ENCODE results near the gene CEACAM19.
"Not testable (repeated sequence)": the region's sequence is repeated elsewhere in the genome, so short reads cannot be mapped to it uniquely, and the experiment has no call there.

CEACAM19 gene

DNA sequence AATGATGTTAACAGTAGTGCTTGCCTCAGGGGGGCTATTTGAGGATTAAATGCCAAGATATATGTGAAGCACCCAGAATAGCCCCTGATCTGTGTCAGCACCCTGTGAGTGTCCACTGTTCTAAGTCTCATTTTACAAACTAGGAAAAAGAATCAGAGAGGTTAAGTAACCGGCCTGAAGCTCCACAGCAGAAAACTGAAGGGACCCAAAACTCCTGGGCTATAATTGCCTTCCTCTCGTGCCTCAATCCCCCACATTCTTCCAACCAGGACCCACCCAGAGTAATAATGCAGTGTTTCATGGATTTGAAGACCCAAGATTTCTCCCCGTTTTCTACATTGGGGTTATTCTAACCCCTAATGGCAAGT is 25.2 kb upstream of the CEACAM19 start:
- no peak for DNase-seq (ENCODE audit: low read depth)

DNA sequence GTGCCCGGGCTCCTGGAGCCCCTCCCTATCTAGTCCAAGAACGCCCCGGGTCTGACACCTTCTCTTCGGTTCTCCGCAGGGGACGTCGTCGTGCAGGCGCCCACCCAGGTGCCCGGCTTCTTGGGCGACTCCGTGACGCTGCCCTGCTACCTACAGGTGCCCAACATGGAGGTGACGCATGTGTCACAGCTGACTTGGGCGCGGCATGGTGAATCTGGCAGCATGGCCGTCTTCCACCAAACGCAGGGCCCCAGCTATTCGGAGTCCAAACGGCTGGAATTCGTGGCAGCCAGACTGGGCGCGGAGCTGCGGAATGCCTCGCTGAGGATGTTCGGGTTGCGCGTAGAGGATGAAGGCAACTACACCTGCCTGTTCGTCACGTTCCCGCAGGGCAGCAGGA is 24.1 kb upstream of the CEACAM19 start:
- DNase-seq (ENCODE audit: low read depth) = no peak

DNA sequence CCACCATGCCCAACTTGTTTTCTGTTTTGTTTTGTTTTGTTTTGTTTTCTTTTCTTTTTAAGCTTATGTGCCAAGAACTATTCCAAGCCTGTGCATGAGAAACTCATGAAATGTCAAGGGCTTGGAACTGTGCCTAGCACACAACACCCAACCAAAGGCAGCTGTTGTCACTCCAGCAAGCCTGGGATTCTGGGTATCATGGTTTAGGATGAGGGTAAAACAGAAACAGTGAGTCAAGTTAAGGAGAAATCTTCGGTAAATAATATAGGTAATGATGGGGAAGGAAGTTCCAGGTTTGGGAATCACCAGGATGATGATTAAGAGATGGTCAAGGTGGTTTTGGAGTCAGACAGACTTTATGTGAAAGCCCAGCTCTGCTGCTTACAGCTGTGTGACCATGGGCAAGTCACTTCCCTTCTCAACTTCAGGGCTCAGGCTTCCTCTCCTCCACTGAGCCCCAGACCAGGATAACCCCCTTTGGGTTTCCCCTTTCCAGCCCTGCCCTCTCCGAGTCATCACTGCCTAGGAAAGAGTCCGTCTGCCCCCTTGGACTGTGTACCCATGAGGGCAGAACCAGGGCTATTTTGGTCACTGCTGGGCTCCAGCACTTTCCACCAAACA is 22.5 kb upstream of the CEACAM19 start:
- no peak for DNase-seq (ENCODE audit: low read depth)

DNA sequence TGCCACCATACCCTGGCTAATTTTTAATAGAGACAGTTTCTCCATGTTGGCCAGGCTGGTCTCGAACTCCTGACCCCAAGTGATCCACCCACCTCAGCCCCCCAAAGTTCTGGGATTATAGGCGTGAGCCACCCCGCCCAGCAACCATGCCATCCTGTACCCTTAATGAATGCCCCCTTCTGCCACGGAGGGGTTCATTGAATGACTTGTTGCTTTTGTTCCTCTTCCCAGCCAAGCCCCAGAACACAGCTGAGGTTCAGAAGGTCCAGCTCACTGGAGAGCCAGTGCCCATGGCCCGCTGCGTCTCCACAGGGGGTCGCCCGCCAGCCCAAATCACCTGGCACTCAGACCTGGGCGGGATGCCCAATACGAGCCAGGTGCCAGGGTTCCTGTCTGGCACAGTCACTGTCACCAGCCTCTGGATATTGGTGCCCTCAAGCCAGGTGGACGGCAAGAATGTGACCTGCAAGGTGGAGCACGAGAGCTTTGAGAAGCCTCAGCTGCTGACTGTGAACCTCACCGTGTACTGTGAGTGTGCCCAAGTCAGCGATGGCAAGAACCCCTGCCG is 21.6 kb upstream of the CEACAM19 start:
- DNase-seq (ENCODE audit: low read depth) = no peak

DNA sequence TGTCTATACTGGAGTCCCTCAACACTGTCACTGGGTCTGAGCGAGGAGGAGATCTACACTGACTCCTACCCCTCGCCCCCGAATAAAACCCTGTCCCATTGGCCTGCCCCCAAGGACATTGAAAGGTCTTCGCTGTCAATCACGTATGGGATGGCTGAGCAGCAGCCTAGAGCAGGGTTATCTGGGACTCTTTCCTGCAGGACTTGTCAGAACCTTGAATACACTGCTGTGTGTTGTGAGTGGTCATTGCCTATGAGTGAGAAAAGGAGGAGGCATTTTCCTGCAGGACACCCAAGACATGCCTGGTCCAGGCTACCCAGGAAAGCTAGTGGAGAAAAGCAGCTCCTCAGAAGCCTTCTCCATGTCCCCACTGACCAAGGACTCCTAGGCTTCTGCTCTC is 17.9 kb upstream of the CEACAM19 start:
- DNase-seq (ENCODE audit: low read depth) = no peak

DNA sequence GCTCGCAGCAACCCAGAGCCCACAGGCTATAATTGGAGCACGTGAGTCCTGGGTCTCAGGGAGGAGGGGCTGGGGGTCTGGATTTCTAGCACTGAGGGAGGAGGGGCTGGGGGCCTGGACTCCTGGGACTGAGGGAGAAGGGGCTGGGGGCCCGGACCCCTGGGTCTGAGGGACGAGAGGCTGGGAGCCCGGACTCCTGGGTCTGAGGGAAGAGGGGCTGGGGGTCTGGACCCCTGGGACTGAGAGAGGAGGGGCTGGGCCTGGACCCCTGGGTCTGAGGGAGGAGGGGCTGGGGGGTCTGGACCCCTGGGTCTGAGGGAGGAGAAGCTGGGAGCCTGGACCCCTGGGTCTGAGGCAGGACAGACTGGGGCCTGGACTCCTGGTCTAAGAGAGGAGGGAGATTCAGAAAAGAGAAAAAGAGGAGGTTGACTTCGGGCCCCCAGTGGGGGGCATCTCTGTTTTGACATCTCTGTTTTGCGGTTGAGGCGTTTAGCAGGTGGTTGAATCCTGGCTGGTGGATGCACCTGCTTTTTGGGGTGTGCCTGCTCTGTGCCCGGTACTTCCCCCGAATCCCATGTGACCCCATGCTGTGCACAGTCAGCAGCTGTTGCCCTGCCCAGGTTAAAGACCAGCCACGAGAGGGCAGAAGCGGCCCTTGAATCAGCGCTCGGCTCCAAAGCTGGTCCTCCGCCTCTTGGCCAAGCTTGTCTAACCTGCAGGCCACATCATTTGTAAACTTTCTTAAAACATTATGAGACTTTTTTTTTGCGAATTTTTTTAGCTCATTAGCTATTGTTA is 17.1 kb upstream of the CEACAM19 start:
- DNase-seq (ENCODE audit: low read depth) = no peak

DNA sequence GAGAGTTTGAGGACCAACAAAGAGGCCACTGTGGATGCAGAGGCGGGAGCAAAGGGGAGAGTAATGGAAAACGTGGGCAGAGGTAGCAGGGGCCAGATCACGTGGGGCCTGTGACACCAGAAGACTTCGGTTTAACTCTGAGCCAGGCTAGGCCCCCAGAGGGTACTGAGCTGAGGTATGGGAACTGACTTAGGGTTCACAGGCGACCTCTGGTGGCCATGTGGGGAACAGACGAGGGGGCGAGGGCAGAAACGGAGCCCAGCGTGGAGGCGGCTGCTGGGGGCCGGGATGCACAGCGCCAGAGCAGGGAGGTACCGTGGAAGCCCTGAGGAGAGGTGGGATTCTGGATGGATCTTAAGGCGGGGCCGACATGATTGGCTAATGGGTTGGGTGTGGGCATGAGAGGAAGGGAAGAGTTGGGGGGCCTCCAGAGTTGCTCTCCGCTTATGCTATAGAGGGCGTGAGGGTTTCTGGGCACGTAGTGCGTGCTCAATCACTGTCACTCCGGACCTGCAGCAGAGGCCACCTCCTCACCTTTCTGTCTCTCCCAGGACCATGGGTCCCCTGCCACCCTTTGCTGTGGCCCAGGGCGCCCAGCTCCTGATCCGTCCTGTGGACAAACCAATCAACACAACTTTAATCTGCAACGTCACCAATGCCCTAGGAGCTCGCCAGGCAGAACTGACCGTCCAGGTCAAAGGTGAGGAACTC is 13.9 kb upstream of the CEACAM19 start:
- no peak for DNase-seq (ENCODE audit: low read depth)

DNA sequence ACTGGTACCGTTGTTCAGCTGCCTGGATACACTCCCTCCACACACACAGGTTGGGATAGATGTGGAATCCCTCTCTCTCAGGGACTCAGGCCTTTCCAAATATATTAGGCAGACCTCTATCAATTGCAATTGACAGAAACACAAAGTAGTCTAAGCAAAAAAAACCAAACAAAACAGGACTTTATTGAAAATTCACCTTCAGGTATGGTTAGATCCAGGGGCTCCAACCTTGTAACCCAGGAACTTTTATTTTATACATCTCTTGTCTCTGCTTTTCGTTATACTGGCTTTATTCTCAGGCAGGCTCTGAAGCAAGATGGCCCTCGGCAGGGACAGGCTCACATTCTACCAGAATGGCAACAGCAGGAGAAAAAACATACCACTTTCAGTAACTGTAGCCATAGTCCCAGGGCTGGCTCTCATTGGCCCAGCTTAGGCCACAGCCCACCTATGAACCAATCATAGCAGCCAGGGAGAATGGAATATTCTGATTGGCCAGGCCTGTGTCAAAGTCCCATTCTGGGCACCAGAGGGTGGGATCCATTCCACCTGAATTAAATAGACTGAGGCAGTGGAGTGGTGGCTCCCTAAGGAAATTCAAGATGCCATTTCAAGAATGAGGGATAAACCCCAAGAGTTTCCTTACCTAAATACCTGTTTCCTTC is 13.1 kb upstream of the CEACAM19 start:
- no peak for DNase-seq (ENCODE audit: low read depth)

DNA sequence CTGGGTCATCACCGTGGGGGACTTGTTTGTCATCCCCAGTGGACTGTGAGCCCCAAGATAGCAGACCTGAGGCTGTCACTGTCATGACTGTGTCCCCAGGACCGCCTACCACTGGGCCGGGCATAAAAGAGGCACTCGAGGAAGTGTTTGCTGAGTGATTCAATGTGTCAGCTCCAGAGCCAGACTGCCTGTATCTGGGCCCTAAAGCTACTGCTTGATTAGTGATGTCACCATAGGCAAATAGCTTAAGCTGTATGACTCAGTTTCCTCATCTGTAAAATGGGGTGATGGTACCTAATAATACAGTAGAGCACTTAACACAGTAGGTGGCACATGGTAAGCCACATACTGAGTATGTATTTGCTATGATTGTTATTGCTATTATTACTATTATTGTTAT is 11.2 kb upstream of the CEACAM19 start:
- DNase-seq (ENCODE audit: low read depth) = no peak

DNA sequence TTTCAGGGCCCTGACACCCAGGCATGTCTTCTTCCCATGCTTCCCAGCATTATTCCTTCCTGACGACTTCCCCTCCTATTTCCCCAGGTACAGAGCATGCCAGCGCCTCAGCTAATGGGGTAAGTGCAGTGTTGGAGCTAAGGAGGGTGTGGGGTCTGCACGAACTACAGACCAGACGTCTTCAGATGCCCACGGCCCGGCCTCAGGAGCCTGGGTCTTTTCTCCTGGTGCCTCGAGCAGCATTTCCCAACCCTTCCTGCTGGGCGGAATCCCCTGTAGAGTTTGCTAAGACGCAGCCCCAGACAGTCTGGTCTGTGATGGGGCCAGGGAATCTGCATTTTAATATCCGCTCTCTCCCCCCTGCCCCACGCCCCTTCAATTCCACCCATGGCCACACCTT is 10.1 kb upstream of the CEACAM19 start:
- DNase-seq (ENCODE audit: low read depth) = no peak

DNA sequence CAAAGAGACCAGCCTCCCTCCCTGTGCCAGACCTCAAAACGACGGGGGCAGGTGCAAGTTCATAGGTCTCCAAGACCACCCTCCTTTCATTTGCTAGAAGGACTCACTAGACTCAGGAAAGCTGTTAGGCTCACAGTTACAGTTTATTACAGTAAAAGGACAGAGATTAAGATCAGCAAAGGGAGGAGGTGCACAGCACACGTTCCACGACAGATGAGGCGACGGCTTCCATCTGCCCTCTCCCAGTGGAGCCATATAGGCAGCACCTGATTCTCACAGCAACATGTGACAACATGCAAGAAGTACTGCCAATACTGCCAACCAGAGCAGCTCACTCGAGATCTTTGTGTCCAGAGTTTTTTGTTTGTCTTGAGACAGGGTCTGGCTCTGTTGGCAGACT is 9.4 kb upstream of the CEACAM19 start:
- no peak for DNase-seq (ENCODE audit: low read depth)

DNA sequence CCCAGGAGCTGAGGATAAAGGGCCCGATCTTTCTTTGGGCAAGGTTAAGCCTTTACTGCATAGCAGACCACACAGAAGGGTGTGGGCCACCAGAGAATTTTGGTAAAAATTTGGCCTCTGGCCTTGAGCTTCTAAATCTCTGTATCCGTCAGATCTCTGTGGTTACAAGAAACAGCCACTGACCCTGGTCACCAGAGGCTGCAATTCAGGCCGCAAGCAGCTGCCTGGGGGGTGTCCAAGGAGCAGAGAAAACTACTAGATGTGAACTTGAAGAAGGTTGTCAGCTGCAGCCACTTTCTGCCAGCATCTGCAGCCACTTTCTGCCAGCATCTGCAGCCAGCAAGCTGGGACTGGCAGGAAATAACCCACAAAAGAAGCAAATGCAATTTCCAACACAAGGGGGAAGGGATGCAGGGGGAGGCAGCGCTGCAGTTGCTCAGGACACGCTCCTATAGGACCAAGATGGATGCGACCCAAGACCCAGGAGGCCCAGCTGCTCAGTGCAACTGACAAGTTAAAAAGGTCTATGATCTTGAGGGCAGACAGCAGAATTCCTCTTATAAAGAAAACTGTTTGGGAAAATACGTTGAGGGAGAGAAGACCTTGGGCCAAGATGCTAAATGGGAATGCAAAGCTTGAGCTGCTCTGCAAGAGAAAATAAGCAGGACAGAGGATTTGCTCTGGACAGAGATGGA is 8.4 kb upstream of the CEACAM19 start:
- DNase-seq (ENCODE audit: low read depth) = no peak

DNA sequence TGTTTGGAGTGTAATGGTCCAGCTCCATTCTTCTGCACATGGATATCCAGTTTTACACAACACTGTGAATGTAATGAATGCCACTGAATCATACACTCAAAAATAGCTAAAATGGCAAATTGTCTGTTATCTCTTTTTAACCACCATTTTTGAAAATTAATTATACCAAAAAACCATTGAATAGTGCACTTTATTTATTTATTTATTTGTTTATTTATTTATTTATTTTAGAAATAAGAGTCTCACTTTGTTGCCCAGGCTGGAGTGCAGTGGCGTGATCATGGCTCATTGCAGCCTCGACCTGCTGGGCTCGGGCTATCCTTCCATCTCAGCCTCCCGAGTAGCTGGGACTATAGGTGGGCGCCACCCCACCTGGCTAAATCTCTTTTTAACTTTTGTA is 7.3 kb upstream of the CEACAM19 start:
- DNase-seq (ENCODE audit: low read depth) = no peak

DNA sequence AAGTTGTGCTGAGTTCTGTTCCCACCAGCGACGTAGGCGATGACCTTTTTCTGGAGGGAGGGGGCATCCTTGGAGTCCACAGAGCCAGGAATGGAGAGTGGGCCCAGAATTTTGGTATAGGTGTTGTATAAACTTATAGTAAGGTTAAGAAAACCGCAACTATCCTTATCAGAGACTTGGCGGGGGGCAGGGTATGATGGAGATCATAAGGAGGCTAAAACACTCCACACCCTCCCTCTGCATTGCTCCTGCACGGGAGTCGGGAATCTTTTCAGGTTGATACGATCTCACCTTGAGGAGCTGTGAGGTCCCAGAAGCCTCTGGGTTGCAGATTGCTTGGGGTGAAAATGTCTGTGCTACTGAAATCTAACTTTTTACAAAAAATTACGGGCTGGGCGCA is 6.3 kb upstream of the CEACAM19 start:
- DNase-seq (ENCODE audit: low read depth) = no peak

DNA sequence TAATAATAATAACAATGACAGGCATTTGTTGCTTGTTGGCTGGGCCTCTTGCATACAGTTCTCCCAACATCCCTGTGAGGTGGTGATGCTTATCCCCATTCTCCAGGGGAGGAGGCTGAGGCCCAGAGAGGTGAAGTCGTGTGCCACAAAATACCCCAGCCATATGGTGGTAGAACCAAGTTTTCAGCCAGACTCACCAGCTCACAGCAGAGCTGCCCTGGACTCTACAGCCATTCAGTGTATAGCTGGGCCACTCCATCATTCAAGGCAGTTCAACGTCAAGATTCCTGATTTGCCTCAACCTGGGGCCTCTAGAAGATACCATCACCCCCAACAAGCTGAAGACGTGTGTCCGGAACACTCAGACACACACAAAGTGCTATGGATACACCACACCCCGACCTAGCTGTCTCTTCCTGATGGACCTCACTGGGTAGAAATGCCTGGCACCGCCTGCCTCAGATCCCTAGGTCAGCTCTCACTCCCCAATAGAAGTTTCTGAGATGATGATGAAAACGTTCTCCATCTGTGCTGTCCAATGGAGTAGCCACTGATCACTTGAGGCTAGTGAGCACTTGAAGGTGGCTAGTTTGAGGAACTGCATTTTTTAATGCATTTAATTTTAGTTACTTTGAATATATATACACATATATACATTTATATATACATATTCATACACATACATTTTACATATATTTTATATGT is 4.3 kb upstream of the CEACAM19 start:
- DNase-seq (ENCODE audit: low read depth) = no peak

DNA sequence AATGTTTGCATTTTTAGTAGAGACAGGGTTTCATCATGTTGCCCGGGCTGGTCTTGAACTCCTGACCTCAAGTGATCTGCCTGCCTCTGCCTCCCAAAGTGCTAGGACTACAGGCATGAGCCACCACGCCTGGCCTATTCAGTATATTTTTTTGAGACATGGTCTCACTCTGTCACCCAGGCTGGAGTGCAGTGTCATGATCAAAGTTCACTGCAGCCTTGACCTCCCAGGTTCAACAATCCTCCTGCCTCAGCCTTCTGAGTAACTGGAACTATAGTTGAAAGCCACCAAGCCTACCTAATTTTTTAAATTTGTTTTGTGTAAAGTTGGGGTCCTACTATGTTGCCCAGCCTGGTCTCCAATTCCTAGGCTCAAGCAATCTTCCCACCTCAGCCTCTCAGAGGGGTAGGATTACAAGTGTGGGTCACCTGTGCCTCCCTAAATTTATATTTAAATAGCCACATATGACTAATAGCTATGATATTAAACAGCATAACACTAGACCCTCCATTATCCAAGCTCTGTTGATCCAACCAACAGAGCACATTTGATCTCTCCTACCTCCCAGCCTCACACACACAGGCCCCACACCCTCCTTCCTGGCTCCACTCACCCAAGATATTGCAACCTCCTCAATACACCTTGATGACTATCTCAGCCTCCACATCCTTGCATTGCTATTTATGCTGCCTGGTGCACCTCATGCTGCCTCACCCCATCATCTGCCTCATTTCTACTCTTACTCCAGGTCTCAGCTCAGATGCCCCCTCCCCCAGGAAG is 2.1 kb upstream of the CEACAM19 start:
- no peak for DNase-seq (ENCODE audit: low read depth)

DNA sequence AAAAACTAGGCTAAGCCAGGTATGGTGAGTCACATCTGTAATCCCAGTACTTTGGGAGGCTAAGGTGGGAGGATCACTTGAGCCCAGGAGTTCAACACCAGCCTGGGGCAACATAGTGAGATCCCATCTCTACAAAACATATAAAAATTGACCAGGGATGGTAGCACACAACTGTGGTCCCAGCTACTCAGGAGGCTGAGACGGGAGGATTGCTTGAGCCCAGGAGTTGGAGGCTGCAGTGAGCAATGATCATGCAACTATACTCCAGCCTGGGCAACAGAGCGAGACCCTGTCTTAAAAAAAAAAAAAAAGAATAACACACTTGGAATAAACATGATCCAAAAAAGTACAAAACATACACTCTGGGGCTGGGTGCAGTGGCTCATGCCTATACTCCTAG is 1.3 kb upstream of the CEACAM19 start:
- not testable (repeated sequence) for DNase-seq (ENCODE audit: low read depth)

DNA sequence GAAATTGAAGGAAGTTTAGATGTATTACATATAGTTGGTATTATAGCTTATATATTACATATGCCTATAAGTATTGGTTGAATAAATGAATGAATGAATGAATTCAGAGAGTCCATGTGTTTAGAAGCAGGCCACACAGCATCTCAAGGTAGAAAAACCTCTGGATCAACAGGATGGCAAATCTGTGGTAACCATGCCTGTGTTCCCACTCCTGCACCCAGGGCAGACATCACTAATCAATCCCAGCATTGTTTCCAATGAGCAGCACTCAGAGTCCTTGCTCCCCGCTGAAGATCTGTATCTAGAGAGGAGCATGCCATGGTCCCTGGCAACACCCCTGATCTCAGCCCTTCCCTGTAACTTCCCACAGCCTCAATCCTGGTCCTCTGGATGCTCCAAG is 944 bp downstream of the CEACAM19 start:
- DNase-seq (ENCODE audit: low read depth) = no peak

DNA sequence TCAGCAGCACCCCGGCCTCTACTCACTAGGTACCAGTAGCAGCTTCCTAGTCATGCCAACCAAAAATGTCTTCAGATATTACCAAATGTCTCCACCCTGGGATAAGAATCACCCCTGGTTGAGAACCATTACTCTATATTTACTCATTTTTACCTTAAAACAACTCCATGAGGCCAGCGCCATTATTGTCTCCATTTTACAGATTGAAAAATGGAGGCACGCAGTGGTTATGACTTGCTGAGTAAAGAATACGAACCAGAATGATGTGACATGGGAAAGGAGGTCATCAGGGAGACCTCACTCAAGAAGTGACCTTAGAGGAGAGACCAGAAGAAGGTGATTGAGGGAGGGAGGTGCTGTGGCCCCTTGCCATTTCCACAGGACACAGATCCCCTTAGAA is 2.2 kb downstream of the CEACAM19 start:
- DNase-seq (ENCODE audit: low read depth) = no peak

DNA sequence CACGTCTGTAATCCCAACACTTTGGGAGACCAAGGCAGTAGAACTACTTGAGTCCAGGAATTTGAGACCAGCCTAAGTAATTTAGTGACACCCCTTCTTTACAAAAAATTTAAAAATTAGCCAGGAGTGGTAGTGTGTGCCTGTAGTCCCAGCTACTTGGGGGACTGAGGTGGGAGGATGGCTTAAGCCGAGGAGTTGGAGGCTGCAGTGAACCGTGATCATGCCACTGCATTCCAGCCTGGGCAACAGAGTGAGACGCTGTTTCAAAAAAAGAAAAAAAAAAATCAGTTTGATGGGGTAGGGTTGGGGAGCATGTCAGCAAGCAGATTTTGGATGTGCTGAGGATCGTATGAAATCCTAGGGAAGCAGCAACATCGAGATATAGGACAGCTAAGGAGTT is 4.2 kb downstream of the CEACAM19 start:
- DNase-seq (ENCODE audit: low read depth) = no peak

Data from stromal cell of bone marrow (primary cell).